SH-SY5Y (cell line): ENCODE results near the gene OTOF.

Source experiments
- GATA2 ChIP-seq: IDR thresholded peaks from 2 replicates; pipeline ENCODE4 v1.6.1; 2011; ENCODE audit warnings: mild to moderate bottlenecking, low read depth, low read length
- GATA3 ChIP-seq: IDR thresholded peaks from 2 replicates; pipeline ENCODE4 v1.6.1; 2011; ENCODE audit warnings: low read depth, mild to moderate bottlenecking, low read length, moderate library complexity

DNA sequence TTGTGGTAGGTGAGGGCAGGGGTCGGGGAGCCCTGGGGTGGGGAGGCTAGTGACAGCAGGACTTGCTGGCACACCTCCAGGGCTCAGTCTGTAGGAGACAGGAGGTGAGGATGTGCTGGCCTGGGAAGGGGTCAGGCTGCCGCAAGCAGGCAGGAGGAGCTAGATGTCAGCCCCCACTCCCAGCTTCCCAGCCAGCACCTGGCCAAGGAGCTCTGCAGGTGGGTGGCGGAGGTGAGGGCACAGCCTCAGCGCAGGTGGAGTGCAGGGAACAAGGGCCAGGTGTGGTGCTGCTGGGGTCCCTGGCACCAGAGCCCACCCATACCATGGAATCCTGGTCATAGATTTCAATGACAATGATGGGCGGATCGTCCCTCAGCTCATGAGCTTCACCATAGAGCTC is 2.9 kb downstream of the OTOF start:
- TF ChIP-seq GATA3 (no peak), GATA2 (no peak)
